Loucy (cell line): ENCODE measurements around the gene VLDLR.

ENCODE experiments used
- EZH2phosphoT487 ChIP-seq: fragments of 200-600 bp; IDR thresholded peaks from 2 replicates; pipeline ENCODE4 v1.6.1; 2018; ENCODE audit warnings: antibody characterized with exemption, mild to moderate bottlenecking, moderate library complexity, borderline replicate concordance
- TF ChIP-seq, protein P1 (sequence below): fragments of 200-600 bp; sonication (generic); conservative IDR thresholded peaks from 2 replicates; pipeline ENCODE4 v1.5.1; 2014; ENCODE audit warnings: mild to moderate bottlenecking, antibody characterized with exemption, low read length

DNA sequence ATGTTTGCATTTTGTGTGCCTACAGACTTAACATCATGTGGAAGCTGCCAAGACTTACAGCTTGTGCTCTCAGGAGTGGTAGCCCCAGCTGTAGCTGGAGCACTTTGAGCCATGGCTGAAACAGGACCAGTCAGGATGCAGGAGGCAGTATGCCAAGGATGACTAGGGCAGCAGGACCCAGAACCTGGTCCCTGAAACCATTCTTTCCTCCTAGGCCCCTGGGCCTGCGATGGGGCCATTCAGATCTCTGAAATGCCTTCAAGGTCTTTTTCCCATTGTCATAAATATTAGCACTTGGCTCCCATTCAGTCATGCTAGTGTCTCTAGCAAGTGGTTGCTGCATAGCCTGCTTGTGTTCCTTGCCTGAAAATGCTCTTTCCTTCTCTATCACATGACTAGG, 29.6 kb upstream of the VLDLR start:
- TF ChIP-seq, protein P1, sequence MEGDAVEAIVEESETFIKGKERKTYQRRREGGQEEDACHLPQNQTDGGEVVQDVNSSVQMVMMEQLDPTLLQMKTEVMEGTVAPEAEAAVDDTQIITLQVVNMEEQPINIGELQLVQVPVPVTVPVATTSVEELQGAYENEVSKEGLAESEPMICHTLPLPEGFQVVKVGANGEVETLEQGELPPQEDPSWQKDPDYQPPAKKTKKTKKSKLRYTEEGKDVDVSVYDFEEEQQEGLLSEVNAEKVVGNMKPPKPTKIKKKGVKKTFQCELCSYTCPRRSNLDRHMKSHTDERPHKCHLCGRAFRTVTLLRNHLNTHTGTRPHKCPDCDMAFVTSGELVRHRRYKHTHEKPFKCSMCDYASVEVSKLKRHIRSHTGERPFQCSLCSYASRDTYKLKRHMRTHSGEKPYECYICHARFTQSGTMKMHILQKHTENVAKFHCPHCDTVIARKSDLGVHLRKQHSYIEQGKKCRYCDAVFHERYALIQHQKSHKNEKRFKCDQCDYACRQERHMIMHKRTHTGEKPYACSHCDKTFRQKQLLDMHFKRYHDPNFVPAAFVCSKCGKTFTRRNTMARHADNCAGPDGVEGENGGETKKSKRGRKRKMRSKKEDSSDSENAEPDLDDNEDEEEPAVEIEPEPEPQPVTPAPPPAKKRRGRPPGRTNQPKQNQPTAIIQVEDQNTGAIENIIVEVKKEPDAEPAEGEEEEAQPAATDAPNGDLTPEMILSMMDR, result no peak
- no peak for TF ChIP-seq EZH2phosphoT487
